ENCODE measurements around the gene CES5A. TPM values are rescaled to one million over a fixed set of nuclear protein-coding genes. Genes with fewer than 3 reads are reported as not detected.

The CES5A gene
- total and polyA plus RNA-seq, 2 donors (not counting 1 experiment from before 2014, with no cell fraction given) = not detected

- H3K27me3 Mint-ChIP-seq = peaks cover 12% of the 10 kb centered on the region
- no peak overlapping the region for H3K4me3 Mint-ChIP-seq
- Histone ChIP-seq H3K27me3 (replicated peaks in 1 of 4; ENCODE audit: control extremely low read depth in 1 of 4, control insufficient read depth in 3 of 4, insufficient read depth in 4 of 4, low read length in 3 of 4) (no peaks in the 10 kb centered on the region), H3K4me1 (ENCODE audit: control insufficient read depth in 2 of 2, insufficient read depth in 2 of 2, low read length in 2 of 2) (no peaks in the 10 kb centered on the region), H3K4me2 (replicated peaks; ENCODE audit: low read depth, low read length, poor library complexity, severe bottlenecking) (no peak overlapping the region), H2AFZ (ENCODE audit: insufficient read depth, low read depth, low read length, poor library complexity, severe bottlenecking) (no peak overlapping the region), H3K27ac (ENCODE audit: low read length in 2 of 2) (no peak overlapping the region), H4K20me1 (ENCODE audit: control insufficient read depth, insufficient read depth, low read length, poor library complexity, severe bottlenecking) (no peaks in the 10 kb centered on the region), H3K4me3 (ENCODE audit: control extremely low read depth in 1 of 5, extremely low read depth in 1 of 5, insufficient read depth in 1 of 5, low read depth in 2 of 5, low read length in 4 of 5) (no peak overlapping the region), H3K9ac (ENCODE audit: low read length) (no peak overlapping the region), H3K36me3 (replicated peaks in 1 of 2; ENCODE audit: control extremely low read depth in 1 of 2, control insufficient read depth in 1 of 2, extremely low read depth in 1 of 2, insufficient read depth in 2 of 2, low read length in 1 of 2) (no peaks in the 10 kb centered on the region), H3K9me3 (ENCODE audit: control extremely low read depth in 1 of 3, control insufficient read depth in 2 of 3, insufficient read depth in 1 of 3, low read length in 2 of 3) (no peaks in the 10 kb centered on the region), H3K79me2 (ENCODE audit: control insufficient read depth, insufficient read depth, low read length) (no peaks in the 10 kb centered on the region)
- intact Hi-C loops (cut with micrococcal nuclease) = loop anchor here (5.0 kb wide), 1 partner anchor 376 kb away; no protein-coding TSS in a partner anchor
- no peaks in the 10 kb centered on the region for H3K9me3 Mint-ChIP-seq (ENCODE audit: insufficient read depth)
- no peak overlapping the region for H3K27ac Mint-ChIP-seq
- no peaks in the 10 kb centered on the region for H3K4me1 Mint-ChIP-seq
- no peak for ATAC-seq (ENCODE audit: low read depth)
- ChIA-PET POLR2A (no interaction called here), CTCF (no interaction called here)
- WGBS (ENCODE audit: insufficient coverage) = 100% methylated on average over 1 of the region's 2 CpGs
- TF ChIP-seq EZH2 (IDR thresholded peaks at IDR 0.05; ENCODE audit: borderline replicate concordance, insufficient read depth, low read depth, low read length, poor library complexity, severe bottlenecking) = no peak
- TF ChIP-seq CTCF (IDR thresholded peaks at IDR 0.05) = peak; percentile 38
- DNase-seq = no peak
Measured at GRCh38 chr16:55843105-55843395, 32.1 kb downstream of the CES5A start.

- intact Hi-C loops (cut with micrococcal nuclease) = loop anchor here (5.0 kb wide), 1 partner anchor 375 kb away; no protein-coding TSS in a partner anchor
- CTCF ChIA-PET = interaction anchor here (0.8 to 1.8 kb wide), 7 partner anchors 17 to 378 kb away, joined by 3 to 6 read pairs (median 4); no protein-coding TSS in a partner anchor
- no peaks in the 10 kb centered on the region for H3K9me3 Mint-ChIP-seq (ENCODE audit: insufficient read depth)
Measured at GRCh38 chr16:55842369-55843104, 32.6 kb downstream of the CES5A start.

More at GRCh38 chr16:55842369-55843104, 32.6 kb downstream of the CES5A start:
- Histone ChIP-seq H3K79me2 (ENCODE audit: control insufficient read depth, insufficient read depth, low read length) (no peaks in the 10 kb centered on the region), H3K27ac (ENCODE audit: low read length in 2 of 2) (no peak overlapping the region), H3K36me3 (replicated peaks in 1 of 2; ENCODE audit: control extremely low read depth in 1 of 2, control insufficient read depth in 1 of 2, extremely low read depth in 1 of 2, insufficient read depth in 2 of 2, low read length in 1 of 2) (no peaks in the 10 kb centered on the region), H2AFZ (ENCODE audit: insufficient read depth, low read depth, low read length, poor library complexity, severe bottlenecking) (no peak overlapping the region), H3K4me2 (replicated peaks; ENCODE audit: low read depth, low read length, poor library complexity, severe bottlenecking) (no peak overlapping the region), H3K27me3 (replicated peaks in 1 of 4; ENCODE audit: control extremely low read depth in 1 of 4, control insufficient read depth in 3 of 4, insufficient read depth in 4 of 4, low read length in 3 of 4) (no peaks in the 10 kb centered on the region), H3K9ac (ENCODE audit: low read length) (no peak overlapping the region), H4K20me1 (ENCODE audit: control insufficient read depth, insufficient read depth, low read length, poor library complexity, severe bottlenecking) (no peaks in the 10 kb centered on the region), H3K4me3 (ENCODE audit: control extremely low read depth in 1 of 5, extremely low read depth in 1 of 5, insufficient read depth in 1 of 5, low read depth in 2 of 5, low read length in 4 of 5) (no peak overlapping the region), H3K4me1 (ENCODE audit: control insufficient read depth in 2 of 2, insufficient read depth in 2 of 2, low read length in 2 of 2) (no peaks in the 10 kb centered on the region), H3K9me3 (ENCODE audit: control extremely low read depth in 1 of 3, control insufficient read depth in 2 of 3, insufficient read depth in 1 of 3, low read length in 2 of 3) (no peaks in the 10 kb centered on the region)
- H3K27ac Mint-ChIP-seq = no peak overlapping the region
- POLR2A ChIA-PET = no interaction called here
- no peak overlapping the region for H3K4me3 Mint-ChIP-seq
- no peaks in the 10 kb centered on the region for H3K4me1 Mint-ChIP-seq
- WGBS (ENCODE audit: insufficient coverage) = 49% methylated on average over 3 of the region's 11 CpGs
- no peak for TF ChIP-seq EZH2 (IDR thresholded peaks at IDR 0.05; ENCODE audit: borderline replicate concordance, insufficient read depth, low read depth, low read length, poor library complexity, severe bottlenecking)
- peak; percentile 78 for TF ChIP-seq CTCF (IDR thresholded peaks at IDR 0.05)
- no peak for ATAC-seq (ENCODE audit: low read depth)
- peaks cover 12% of the 10 kb centered on the region for H3K27me3 Mint-ChIP-seq
- peak; percentile 36 for DNase-seq

All from B cell (primary cell).